K562 (cell line): Measurements from ENCODE around the gene BMPER.

Experiments used
- FOSL1 ChIP-seq: fragments of 200-800 bp; sonication (Bioruptor generic); conservative IDR thresholded peaks from 2 replicates; pipeline ENCODE4 v1.6.1; 2016; ENCODE audit warnings: missing genetic modification characterization, missing compliant biosample characterization
- JUN ChIP-seq, 2 experiments: sonication (generic) in 1 of 2; formaldehyde crosslinking in 1 of 2; IDR thresholded peaks; 2 replicates each; pipeline versions ENCODE4 v1.6.1 to v1.8.0; 2012 to 2022; ENCODE audit warnings: borderline replicate concordance in 2 of 2, mild to moderate bottlenecking in 2 of 2, improper control_type of control experiment in 1 of 2, low read depth in 1 of 2, low read length in 1 of 2, missing genetic modification reagents in 1 of 2
- MEF2A ChIP-seq: IDR thresholded peaks from 2 replicates; pipeline ENCODE4 v1.6.1; 2011; ENCODE audit warnings: low read depth, mild to moderate bottlenecking, low read length, moderate library complexity; ENCODE audit not compliant: control insufficient read depth
- POLR2A ChIP-seq: fragments of 450-650 bp; conservative IDR thresholded peaks from 2 replicates; pipeline ENCODE4 v1.6.1; 2016
- ZNF184 ChIP-seq: sonication (generic); formaldehyde crosslinking; IDR thresholded peaks from 2 replicates; pipeline ENCODE4 v1.5.0; 2020; ENCODE audit warnings: missing genetic modification reagents
- TF ChIP-seq, protein P1 (sequence below), 2 experiments: fragments of 450-650 bp; formaldehyde crosslinking in 1 of 2; IDR thresholded peaks; 2 replicates each; pipeline versions ENCODE4 v1.4.0 to v1.6.1; 2014 to 2020; ENCODE audit warnings: mild to moderate bottlenecking in 2 of 2, borderline replicate concordance in 1 of 2, low read depth in 1 of 2

DNA sequence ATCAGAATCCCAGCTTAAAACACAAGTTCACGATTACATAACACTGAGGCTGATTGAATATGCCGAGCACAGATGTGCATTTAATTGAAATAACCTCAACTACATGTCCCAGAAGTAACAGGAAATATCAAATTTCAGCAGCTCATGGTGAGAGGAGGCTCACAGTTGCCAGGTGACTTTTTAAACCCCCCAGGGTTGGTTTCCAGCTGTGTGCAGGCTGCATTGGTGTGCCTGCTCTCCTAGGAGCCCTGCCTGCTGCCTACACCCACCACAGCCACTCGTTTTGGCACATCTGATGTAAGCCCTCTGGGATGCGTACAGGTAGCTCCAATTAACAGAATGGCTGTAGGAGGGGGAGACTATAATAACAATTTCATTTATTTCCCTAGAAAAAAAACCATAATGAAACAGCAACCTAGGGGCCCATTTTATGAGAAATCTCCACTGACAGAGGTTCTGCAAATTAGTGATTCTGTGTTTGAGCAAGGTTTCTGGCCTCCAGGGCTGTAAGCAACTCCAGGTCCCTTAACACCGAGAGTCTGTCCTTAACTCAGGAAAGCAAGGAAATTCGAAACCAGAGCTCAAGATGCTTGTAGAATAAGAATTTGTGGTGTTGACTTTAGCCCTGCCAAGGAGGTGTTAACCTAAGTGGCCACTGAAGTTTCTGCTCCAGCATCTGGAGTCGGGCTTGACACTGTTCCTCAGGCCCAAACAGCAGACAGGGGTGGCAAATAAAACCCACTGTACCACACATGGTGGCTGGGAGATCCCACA is 161.9 kb downstream of the BMPER start:
- TF ChIP-seq POLR2A (no peak), ZNF184 (CRISPR knock-in tag) (no peak), MEF2A (no peak), FOSL1 (tag) (no peak), JUN (IDR thresholded peaks at IDR 0.05; ENCODE audit: borderline replicate concordance, low read depth, low read length) (no peak), JUN (CRISPR knock-in tag; IDR thresholded peaks at IDR 0.05; ENCODE audit: borderline replicate concordance) (no peak)
- TF ChIP-seq, protein P1, sequence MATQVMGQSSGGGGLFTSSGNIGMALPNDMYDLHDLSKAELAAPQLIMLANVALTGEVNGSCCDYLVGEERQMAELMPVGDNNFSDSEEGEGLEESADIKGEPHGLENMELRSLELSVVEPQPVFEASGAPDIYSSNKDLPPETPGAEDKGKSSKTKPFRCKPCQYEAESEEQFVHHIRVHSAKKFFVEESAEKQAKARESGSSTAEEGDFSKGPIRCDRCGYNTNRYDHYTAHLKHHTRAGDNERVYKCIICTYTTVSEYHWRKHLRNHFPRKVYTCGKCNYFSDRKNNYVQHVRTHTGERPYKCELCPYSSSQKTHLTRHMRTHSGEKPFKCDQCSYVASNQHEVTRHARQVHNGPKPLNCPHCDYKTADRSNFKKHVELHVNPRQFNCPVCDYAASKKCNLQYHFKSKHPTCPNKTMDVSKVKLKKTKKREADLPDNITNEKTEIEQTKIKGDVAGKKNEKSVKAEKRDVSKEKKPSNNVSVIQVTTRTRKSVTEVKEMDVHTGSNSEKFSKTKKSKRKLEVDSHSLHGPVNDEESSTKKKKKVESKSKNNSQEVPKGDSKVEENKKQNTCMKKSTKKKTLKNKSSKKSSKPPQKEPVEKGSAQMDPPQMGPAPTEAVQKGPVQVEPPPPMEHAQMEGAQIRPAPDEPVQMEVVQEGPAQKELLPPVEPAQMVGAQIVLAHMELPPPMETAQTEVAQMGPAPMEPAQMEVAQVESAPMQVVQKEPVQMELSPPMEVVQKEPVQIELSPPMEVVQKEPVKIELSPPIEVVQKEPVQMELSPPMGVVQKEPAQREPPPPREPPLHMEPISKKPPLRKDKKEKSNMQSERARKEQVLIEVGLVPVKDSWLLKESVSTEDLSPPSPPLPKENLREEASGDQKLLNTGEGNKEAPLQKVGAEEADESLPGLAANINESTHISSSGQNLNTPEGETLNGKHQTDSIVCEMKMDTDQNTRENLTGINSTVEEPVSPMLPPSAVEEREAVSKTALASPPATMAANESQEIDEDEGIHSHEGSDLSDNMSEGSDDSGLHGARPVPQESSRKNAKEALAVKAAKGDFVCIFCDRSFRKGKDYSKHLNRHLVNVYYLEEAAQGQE (IDR thresholded peaks at IDR 0.05; ENCODE audit: borderline replicate concordance): no peak
- TF ChIP-seq, protein P1 (CRISPR knock-in tag; IDR thresholded peaks at IDR 0.05; ENCODE audit: low read depth): no peak
